Renal cortical epithelial cell (primary cell): ENCODE measurements around the gene STAP2. TPM values are rescaled to one million over a fixed set of nuclear protein-coding genes. Genes with fewer than 3 reads are reported as not detected.

Experiments used
- total RNA-seq: library from RNA; depleted of rRNA; stranded (reverse); fragments of >200 nt; gene quantifications from 2 replicates; pipeline ENCODE4 v1.2.3, GENCODE V29; 2014

Gene STAP2
- total RNA-seq, 1 donor from 2014 or later: 26.6 TPM

Other genes starting within 250 kb of the STAP2 start
- 124 and 126 TPM in 2 replicates for gene MAP2K2, start 214.7 kb downstream of the STAP2 start, total RNA-seq
- not detected in 2 replicates for gene CREB3L3, start 185.2 kb downstream of the STAP2 start, total RNA-seq
- gene SIRT6, start 156.3 kb downstream of the STAP2 start, total RNA-seq: 9.7 and 19.2 TPM in 2 replicates
- 1.7 TPM in 1 of 2 replicates, not detected in the other for gene ANKRD24, start 156.1 kb downstream of the STAP2 start, total RNA-seq
- gene EBI3, start 109.3 kb downstream of the STAP2 start, total RNA-seq: 1.3 and 2.4 TPM in 2 replicates
- gene YJU2, start 91.7 kb downstream of the STAP2 start, total RNA-seq: 19.8 and 25.7 TPM in 2 replicates
- gene SHD, start 59.6 kb downstream of the STAP2 start, total RNA-seq: not detected in 2 replicates
- not detected in 2 replicates for gene TMIGD2, start 36.4 kb downstream of the STAP2 start, total RNA-seq
- gene FSD1, start 34.2 kb downstream of the STAP2 start, total RNA-seq: 1.0 and 5.6 TPM in 2 replicates
- 6.9 and 7.2 TPM in 2 replicates for gene MPND, start 4.7 kb upstream of the STAP2 start, total RNA-seq
- gene SH3GL1, start 61.7 kb upstream of the STAP2 start, total RNA-seq: 30.6 and 51.2 TPM in 2 replicates
- 5.6 and 10.9 TPM in 2 replicates for gene CHAF1A, start 63.8 kb upstream of the STAP2 start, total RNA-seq
- 101 and 105 TPM in 2 replicates for gene UBXN6, start 119.0 kb upstream of the STAP2 start, total RNA-seq
- gene HDGFL2, start 133.5 kb upstream of the STAP2 start, total RNA-seq: 47.2 and 59.5 TPM in 2 replicates
- under 0.01 and 0.10 TPM in 2 replicates for gene PLIN4, start 179.7 kb upstream of the STAP2 start, total RNA-seq
- 0.17 and 0.40 TPM in 2 replicates for gene PLIN5, start 196.4 kb upstream of the STAP2 start, total RNA-seq
- gene LRG1, start 201.2 kb upstream of the STAP2 start, total RNA-seq: 0.17 and 2.9 TPM in 2 replicates
- 0.17 and 0.89 TPM in 2 replicates for gene SEMA6B, start 220.9 kb upstream of the STAP2 start, total RNA-seq